T-helper 22 cell (primary cell): ENCODE measurements around the gene SLC22A7.
A peak's percentile ranks its signal among the peaks of the same experiment; 100 is the strongest.

Experiments used
- DNase-seq: peaks from one replicate; pipeline ENCODE4 v3.0.0-alpha.2; 2020; ENCODE audit warnings: low read depth

Gene SLC22A7, protein sequence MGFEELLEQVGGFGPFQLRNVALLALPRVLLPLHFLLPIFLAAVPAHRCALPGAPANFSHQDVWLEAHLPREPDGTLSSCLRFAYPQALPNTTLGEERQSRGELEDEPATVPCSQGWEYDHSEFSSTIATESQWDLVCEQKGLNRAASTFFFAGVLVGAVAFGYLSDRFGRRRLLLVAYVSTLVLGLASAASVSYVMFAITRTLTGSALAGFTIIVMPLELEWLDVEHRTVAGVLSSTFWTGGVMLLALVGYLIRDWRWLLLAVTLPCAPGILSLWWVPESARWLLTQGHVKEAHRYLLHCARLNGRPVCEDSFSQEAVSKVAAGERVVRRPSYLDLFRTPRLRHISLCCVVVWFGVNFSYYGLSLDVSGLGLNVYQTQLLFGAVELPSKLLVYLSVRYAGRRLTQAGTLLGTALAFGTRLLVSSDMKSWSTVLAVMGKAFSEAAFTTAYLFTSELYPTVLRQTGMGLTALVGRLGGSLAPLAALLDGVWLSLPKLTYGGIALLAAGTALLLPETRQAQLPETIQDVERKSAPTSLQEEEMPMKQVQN

DNA sequence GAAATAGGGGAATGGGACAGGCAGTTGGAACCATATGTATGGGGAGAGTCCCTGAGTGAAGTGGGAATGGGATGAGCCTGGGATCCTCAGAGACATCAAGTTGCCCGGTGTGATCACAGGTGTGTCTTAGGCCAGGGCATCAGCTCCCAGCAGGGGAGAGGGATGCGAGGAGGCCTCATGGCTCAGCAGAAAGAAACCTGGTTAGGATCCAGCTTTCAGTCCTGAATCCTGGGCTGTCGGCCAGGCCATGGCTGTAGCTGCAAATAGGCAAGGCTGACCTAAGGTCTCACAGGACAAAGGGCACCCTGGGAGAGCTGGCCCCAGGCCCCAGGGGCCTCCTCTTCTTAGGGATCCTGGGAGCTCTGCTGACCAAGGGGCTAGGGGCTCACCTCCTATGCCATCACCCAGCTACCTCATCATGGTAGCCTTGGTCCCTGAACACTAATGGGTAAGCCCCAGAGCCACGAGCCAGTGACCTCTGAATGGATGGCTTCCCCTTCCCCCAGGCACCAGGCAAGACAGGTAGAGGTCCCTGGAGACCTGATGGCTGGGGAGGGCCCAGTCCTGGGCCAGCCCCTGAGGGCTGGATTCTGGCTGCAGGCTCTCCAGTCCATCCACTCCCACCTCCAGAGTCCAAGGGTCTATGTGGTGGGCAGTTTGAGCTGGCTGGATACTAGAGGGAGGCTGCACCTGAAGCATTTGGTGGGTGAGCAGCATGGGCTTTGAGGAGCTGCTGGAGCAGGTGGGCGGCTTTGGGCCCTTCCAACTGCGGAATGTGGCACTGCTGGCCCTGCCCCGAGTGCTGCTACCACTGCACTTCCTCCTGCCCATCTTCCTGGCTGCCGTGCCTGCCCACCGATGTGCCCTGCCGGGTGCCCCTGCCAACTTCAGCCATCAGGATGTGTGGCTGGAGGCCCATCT, at the start of gene SLC22A7:
Gene SLC22A7 (plus strand): TSS at position 617 of the 921 bp plus-strand sequence. CDS start 99 bp downstream, at position 716.
- DNase-seq, result no peak

DNA sequence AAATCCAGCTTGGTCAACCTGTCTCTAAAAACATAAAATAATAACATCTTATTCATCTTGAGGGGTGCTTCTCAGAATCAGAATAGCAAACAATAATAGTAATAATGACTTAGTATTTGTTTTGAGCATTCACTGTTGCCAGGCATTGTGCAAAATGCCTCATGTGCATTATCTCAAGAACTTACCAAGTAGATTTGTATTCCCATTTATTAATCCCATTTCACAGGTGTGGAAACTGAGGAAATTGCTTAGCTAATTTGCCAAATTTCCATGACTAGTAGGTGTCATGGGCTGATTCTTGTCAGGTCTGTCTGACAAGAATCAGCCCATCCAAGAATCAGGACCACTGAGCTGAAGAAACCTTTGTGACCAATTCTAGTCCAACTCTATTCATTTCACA, 49.3 kb upstream of the SLC22A7 start:
- DNase-seq, result no peak

DNA sequence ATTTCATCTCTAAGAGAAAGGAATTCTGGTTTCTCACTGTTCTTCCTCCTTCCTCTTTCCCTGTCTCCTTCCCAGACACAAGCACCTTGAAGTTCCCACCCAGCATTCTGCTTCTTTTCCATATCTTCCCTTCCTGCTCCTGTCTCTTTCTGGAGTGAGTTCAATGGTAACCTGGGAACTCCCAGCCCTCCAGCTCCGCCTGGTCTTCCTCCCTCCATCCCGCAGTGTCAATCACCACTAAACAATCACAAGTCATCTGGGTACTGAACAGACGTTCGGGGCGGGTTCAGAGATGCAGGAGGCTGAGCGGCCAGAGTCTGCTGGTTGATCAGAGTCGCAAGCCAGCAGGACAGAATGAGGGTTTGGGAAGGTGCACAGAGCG, 47.1 kb upstream of the SLC22A7 start:
- DNase-seq, result no peak

DNA sequence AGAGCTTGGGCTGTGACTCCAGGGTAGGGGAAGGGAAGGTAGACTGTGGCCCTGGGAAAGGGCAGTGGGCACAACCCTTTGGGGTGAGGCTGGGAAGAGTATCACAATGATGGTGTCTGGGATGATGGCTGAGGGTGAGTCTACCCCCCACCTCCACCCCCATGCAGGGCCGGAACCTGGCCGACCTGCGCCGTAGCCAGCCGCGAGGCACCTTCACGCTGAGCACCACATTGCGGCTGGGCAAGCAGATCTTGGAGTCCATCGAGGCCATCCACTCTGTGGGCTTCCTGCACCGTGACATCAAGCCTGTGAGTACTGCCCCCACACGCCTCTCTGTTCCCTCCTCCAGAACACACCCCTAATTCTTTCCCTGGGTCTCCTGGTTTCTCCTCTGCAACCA, 44.7 kb upstream of the SLC22A7 start:
- DNase-seq, result no peak

DNA sequence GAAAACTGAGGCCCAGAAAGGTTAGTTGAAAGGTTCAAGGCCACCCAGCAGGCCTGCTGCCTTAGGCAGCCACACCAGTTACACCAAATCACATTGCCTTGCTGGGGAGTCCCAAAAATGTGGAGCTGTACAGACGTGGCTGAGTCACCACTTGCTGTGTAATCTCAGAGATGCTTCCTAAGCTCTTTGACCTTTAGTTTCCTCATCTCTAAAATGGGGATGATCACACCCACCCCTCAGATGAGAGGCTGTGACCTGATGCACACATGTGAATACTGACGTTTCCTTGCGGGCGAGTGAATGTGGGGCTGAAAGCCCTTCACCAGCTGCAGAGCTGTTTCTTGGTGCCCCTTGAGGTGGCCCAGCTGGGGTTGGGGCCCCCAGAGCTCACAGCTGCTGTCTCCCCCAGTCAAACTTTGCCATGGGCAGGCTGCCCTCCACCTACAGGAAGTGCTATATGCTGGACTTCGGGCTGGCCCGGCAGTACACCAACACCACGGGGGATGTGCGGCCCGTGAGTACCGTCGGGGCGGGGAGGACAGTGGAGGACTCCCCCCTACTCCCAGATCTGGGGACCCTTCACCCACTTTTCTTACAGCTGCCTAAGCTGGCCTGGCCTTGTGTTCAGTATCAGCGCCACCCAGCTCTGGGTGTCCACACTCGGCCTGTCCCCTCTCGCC, 43.8 kb upstream of the SLC22A7 start:
- no peak for DNase-seq

DNA sequence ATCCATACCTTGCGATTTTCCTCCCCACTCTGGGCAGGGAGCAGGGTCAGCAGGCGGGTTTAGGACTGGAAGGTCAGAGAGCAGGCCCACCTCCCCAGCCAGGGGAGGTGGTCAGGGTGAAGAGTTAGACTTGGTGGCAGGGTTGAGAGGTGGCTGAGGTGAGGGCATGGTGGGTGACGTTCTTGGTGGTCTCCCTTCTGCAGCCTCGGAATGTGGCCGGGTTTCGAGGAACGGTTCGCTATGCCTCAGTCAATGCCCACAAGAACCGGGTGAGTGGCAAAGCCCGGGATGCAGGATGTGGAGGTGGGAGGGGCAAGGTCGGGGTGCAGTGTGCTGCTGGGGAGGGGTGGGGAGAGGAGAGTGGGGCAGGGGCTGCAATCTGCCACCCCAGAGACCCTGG, 43.2 kb upstream of the SLC22A7 start:
- DNase-seq, result no peak

DNA sequence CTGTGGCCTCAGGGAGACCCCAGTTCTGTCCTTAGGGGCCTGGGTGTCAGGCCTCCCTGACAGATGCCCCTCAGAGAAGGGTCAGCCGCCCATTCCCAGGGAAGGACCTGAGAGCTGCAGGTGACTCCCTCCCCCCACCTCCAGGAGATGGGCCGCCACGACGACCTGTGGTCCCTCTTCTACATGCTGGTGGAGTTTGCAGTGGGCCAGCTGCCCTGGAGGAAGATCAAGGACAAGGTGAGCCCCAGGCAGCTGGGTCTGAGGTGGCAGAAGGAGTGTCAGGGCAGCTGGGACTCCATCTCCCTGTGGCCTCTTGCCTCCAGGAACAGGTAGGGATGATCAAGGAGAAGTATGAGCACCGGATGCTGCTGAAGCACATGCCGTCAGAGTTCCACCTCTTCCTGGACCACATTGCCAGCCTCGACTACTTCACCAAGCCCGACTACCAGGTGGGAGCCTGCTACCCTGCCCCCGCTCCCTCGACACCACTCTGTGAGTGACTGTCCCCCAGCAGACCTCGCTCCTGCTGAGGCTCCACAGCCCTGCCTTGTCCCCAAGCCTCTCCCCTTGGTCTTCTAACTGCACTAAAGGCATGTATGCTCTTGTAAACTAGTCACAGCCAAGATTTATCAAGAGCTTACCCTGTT, 42.5 kb upstream of the SLC22A7 start:
- no peak for DNase-seq

DNA sequence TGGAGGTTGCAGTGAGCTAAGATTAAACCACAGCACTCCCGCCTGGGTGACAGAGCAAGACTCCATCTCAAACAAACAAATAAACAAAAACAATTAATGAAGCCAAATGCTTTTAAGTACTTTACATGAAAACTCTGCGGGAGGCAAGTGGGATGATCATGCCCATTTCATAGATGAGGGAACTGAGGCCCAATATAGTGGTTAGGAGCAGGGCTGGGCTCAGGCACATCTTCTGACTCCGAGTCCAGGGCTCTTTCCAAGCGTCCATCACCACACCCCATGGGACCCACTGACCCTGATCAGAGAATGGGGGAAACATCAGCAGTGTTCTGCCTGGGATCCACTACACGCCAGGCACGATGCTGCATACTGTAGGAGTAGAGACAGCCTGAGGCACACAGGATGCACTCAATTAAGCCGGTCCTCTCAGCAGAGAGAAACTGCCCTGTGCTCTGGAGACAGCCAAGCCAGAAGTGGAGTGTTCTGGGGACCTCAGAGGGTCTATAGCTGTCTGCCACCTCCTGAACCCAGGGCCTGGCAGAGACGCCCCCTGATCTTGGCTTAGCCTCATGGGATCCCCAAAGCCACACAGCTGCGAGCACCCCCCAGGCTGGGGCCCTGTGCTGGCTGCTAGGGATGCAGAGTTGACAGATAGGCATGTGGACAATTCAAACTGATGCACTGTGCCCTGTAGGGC, 41.2 kb upstream of the SLC22A7 start:
- no peak for DNase-seq

DNA sequence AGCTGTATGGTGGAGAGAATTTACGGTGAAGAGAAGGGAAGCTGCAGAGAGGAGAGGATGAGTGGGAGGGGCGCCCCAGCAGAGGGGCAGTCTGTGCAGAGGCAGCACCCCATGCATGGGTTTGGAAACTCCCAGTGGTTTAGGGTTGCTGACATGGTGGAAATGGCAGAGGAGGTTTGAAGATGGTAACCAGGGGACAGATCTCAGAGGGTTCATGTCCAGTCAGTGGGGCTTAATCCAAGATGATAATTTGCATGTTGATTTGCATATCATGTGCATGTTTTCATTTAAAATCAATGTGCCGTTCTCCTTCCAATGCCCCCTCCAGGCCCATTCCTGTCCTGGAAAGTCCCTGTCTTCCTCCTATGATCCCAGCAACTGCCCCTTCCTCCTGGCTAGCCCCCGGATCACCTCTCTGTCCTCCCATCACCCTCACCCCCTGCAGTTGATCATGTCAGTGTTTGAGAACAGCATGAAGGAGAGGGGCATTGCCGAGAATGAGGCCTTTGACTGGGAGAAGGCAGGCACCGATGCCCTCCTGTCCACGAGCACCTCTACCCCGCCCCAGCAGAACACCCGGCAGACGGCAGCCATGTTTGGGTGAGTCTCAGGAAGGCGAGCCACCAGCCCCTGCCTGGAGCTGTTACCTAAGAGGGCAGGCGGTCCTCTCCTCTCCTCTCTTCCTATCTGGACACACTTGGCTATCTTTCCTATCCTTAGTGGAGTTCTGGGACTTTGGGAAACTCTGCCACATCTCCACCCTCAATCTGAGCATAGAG, 40.5 kb upstream of the SLC22A7 start:
- DNase-seq, result no peak

DNA sequence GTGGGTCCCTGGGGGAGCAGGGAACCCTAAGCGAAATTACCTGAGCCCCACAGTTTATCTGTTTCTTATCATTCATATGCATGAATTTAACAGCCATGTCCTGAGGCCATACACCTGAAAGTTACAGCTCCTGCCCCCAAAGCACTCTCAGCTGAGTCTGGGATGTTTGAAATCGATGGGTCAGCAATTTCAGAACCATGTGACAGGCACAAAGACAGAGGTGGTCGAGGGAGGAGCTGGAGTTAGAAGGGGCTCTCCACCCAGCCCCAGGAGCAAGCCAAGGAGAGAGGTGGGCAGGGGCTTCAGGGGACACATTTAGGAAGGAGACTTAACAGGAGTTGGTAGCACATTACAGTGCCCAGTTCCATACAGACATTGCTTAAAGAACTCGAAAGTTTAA, 39.9 kb upstream of the SLC22A7 start:
- DNase-seq, result no peak

DNA sequence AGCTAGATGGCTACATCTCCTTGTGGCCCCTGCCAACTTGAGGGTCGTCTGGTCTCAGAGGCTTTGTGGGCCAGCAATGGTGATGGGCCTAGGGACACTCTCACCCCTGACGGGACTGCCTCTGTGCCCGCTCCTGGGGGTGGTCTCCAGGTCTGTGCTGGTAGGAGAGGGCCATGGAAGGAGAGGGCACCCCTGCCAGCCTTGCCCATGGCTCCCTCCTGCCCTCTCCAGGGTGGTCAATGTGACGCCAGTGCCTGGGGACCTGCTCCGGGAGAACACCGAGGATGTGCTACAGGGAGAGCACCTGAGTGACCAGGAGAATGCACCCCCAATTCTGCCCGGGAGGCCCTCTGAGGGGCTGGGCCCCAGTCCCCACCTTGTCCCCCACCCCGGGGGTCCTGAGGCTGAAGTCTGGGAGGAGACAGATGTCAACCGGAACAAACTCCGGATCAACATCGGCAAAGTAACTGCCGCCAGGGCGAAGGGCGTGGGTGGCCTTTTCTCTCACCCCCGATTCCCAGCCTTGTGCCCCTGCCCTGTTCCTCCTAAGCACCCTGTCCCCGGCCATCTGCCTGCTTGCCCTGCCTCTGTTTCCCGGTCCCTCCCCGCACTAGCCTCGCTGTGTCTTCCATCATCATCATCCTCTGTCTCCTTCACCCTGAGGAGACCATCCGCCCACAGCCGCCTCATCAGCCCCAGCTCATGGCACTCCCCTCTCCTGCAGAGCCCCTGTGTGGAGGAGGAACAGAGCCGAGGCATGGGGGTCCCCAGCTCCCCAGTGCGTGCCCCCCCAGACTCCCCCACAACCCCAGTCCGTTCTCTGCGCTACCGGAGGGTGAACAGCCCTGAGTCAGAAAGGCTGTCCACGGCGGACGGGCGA, 39.0 kb upstream of the SLC22A7 start:
- DNase-seq, result no peak

DNA sequence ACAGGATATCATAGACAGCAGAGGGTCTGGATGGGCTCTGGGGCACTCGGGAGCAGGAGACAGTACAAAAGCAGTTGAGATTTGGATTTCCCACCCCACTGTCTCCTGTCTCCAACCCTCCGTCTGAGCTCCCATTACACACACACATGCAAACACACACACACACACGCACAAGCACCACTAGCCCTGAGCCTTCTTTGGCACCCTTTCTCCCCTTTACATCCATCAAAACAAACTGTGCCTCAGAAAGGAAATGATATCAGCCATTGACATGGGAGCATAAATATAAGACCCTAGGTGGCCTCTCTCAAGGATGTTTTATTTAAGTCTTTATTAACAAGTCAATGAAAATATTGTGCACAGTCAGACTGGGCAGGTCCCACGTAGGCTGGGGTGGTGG, 37.3 kb upstream of the SLC22A7 start:
- DNase-seq, result no peak

DNA sequence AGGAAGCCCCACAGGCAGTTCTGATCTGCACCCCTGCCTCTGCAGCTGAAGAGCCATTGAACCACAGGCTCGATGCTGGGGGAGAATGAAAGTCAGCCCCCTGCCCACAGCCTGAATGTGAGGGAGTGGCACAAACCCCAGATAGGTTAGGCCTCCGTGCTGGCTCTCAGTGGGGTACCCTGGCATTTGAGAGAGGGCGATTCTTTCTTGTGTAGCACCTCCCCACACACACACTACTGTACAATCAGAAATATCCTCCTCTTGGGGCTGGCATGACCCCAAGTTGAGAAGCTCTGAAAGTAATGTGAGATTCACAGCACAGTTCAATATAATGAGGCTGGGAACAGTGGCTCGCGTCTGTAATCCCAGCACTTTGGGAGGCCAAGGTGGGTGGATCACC, 36.9 kb upstream of the SLC22A7 start:
- DNase-seq, result no peak

DNA sequence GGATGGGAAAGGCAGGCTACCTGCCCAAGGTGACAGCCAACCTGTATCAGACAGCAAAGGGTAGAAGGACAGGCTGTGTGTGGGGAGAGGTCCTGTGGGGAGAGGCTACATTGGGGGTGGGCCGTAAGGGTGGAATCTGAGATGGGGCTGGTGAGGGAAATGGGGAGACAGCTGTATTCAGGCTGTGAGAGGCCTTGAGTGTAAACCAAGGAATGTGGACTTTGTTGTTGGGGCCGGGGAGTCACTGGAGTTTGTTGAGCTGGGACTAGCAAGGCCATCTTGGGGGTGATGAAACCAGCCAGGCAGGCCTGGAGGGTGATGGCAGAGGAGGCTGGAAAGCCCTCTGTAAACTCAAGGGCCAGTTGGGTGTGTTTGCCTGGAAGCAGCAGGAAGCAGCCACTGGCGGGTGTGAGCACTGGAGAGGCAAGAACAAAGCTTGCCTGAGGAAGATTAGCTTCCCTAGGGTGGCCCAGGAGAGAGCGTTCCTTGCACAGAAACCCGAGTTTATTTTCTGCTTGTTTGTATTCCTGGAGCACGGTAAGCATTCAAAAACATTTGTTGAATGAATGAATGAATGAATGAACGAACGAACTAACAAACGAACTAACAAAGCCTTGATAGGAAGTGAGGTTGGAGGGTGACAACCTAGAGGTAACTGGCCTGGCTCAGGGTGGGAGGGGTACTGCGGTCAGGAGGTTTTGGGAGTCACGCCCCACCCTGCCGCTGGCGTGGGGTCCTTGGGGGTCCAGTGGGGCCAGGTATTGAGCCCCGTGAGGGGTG, 35.9 kb upstream of the SLC22A7 start:
- DNase-seq, result no peak

DNA sequence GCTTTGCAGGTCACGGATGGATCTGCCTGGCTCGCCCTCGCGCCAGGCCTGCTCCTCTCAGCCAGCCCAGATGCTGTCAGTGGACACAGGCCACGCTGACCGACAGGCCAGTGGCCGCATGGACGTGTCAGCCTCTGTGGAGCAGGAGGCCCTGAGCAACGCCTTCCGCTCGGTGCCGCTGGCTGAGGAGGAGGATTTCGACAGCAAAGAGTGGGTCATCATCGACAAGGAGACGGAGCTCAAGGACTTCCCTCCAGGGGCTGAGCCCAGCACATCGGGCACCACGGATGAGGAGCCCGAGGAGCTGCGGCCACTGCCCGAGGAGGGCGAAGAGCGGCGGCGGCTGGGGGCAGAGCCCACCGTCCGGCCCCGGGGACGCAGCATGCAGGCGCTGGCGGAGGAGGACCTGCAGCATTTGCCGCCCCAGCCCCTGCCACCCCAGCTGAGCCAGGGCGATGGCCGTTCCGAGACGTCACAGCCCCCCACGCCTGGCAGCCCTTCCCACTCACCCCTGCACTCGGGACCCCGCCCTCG, 35.2 kb upstream of the SLC22A7 start:
- DNase-seq, result no peak

DNA sequence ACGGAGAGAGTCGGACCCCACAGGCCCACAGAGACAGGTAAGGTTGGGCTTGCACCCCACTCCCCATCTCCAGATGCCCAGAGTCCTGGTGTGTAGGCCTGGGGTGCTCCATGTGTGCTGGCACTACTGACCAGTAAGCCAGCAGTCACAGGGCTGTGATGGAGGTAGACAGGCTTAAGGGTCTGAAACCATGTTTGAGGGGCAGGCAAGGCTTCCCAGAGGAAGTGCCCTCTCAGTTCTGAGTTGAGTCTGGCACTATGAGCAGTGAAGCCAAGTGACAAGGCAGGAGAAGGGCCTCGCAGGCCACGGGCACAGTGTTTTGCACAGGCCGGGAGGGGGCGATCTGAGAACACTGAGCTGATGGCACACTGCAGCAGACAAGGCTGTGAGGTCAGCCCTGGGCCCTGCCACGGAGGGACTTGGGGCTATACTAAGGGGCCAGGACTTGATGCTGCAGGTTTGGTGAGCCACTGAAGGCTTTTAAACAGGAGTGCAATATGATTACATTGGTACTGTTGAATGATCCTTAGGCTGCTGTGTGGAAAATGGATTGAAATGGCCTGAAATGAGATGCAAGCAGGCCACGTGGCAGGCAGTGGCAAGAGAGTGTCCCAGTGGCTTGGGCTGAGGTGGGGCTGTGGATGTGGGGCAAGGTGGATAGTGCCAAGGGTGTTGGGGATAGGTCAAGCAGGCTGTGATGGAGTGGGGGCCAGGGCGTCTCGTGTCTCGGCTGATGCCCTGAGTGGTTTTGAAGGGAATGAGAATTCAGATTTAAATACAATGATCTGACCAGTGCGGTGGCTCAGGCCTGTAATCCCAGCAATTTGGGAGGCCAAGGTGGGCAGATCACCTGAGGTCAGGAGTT, 34.5 kb upstream of the SLC22A7 start:
- DNase-seq, result peak; percentile 46

DNA sequence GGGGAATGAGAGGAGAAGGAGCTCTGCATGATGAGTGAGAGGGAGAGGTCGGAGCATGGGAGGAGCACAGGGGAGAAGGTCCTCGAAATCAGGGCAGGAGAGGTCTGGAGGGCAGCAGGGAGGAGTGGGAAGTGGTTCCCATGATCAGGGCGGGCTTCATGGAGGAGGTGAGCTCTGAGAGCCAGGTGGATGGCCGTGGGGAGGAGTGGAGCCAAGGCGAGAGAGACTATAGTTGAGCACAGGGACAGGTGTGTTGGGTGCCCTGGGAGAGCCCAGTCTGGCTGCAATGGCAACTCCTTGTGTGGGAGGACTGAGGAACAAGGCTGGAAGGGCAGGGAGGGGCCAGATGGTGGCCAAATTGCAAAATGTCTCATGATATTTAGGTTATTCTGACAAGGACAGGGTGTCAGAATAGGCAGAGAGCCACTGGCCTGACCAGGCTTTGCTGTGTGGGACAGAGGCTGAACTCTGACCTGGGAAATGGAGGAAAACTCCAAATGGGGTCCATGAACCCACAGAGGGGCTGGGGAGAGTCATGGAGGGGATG, 33.4 kb upstream of the SLC22A7 start:
- no peak for DNase-seq
